CD14-positive monocyte (primary cell): ENCODE data around the gene NFU1. TPM values are rescaled to one million over a fixed set of nuclear protein-coding genes. Genes with fewer than 3 reads are reported as not detected.

Experiments used
- DNase-seq, 3 donors: peaks; one replicate each; pipeline ENCODE4 v3.0.0-alpha.2; 2011 to 2022
- H2AFZ ChIP-seq: 2 replicates; pipeline ENCODE4 v1.6.0; 2012; ENCODE audit warnings: mild to moderate bottlenecking, low read depth, low read length, inconsistent platforms; ENCODE audit not compliant: insufficient read depth, poor library complexity, severe bottlenecking
- H3K27ac ChIP-seq, 2 donors: 1 replicate in 1 of 2; 2 replicates in 1 of 2; pipeline ENCODE4 v1.5.1; 2012 to 2013; ENCODE audit warnings: low read length in 2 of 2, control low read depth in 1 of 2, inconsistent platforms in 1 of 2, low read depth in 1 of 2, mild to moderate bottlenecking in 1 of 2
- H3K27me3 ChIP-seq, 2 donors: one replicate each; pipeline versions ENCODE4 v1.6.0 to v1.6.1; 2011 to 2013; ENCODE audit warnings: low read length in 2 of 2; ENCODE audit not compliant: control insufficient read depth in 2 of 2, insufficient read depth in 2 of 2
- H3K36me3 ChIP-seq, 2 donors: replicated peaks in 1 of 2; 1 replicate in 1 of 2; 2 replicates in 1 of 2; pipeline versions ENCODE4 v1.5.1 to v1.6.1; 2012 to 2013; ENCODE audit warnings: low read length in 2 of 2, control low read depth in 1 of 2, inconsistent platforms in 1 of 2, mild to moderate bottlenecking in 1 of 2; ENCODE audit not compliant: insufficient read depth in 2 of 2, control insufficient read depth in 1 of 2
- H3K4me1 ChIP-seq, 2 donors: 1 replicate in 1 of 2; 2 replicates in 1 of 2; pipeline versions ENCODE4 v1.5.1 to v1.6.1; 2012 to 2013; ENCODE audit warnings: low read length in 2 of 2, control low read depth in 1 of 2, inconsistent platforms in 1 of 2, mild to moderate bottlenecking in 1 of 2, moderate library complexity in 1 of 2; ENCODE audit not compliant: insufficient read depth in 2 of 2, control insufficient read depth in 1 of 2
- H3K4me2 ChIP-seq: replicated peaks from 2 replicates; pipeline ENCODE3; 2012; ENCODE audit warnings: low read length, moderate library complexity, mild to moderate bottlenecking; ENCODE audit not compliant: poor library complexity, severe bottlenecking; ENCODE audit errors: extremely low read depth
- H3K4me3 ChIP-seq, 3 experiments: fragments of 200-600 bp in 1 of 3; sonication (generic) in 1 of 3; replicated peaks in 1 of 3; 1 replicate in 2 of 3; 2 replicates in 1 of 3; pipeline ENCODE4 v1.5.1; 2011 to 2013; ENCODE audit warnings: low read length in 3 of 3, mild to moderate bottlenecking in 3 of 3, control low read depth in 2 of 3, low read depth in 2 of 3, inconsistent platforms in 1 of 3, moderate library complexity in 1 of 3
- H3K79me2 ChIP-seq: 2 replicates; pipeline ENCODE4 v1.6.0; 2012; ENCODE audit warnings: mild to moderate bottlenecking, control low read depth, inconsistent platforms, low read length, moderate library complexity; ENCODE audit not compliant: insufficient read depth
- H3K9ac ChIP-seq: 2 replicates; pipeline ENCODE4 v1.6.0; 2017; ENCODE audit warnings: low read length, mild to moderate bottlenecking; ENCODE audit not compliant: insufficient read depth, poor library complexity, severe bottlenecking
- H3K9me3 ChIP-seq, 2 donors: replicated peaks in 1 of 2; 1 replicate in 1 of 2; 2 replicates in 1 of 2; pipeline versions ENCODE4 v1.5.1 to v1.6.1; 2012 to 2013; ENCODE audit warnings: low read length in 2 of 2, control low read depth in 1 of 2; ENCODE audit not compliant: control insufficient read depth in 1 of 2, insufficient read depth in 1 of 2
- H4K20me1 ChIP-seq: 2 replicates; pipeline ENCODE4 v1.6.0; 2012; ENCODE audit warnings: mild to moderate bottlenecking, low read length, control low read depth, moderate library complexity; ENCODE audit not compliant: insufficient read depth
- H3K27ac Mint-ChIP-seq, 7 donors: one replicate each; pipeline ENCODE4 v1.8.0; 2020; ENCODE audit warnings: mild to moderate bottlenecking in 7 of 7, mixed read lengths in 7 of 7, moderate library complexity in 6 of 7, inconsistent platforms in 2 of 7
- H3K27me3 Mint-ChIP-seq, 3 donors: one replicate each; pipeline ENCODE4 v1.8.0; 2021 to 2022; ENCODE audit warnings: low read depth in 3 of 3, mild to moderate bottlenecking in 3 of 3, mixed read lengths in 3 of 3, moderate library complexity in 3 of 3, inconsistent platforms in 1 of 3
- H3K36me3 Mint-ChIP-seq, 2 donors: one replicate each; pipeline ENCODE4 v1.8.0; 2020; ENCODE audit warnings: mixed read lengths in 2 of 2, inconsistent platforms in 1 of 2, mild to moderate bottlenecking in 1 of 2
- H3K4me1 Mint-ChIP-seq: one replicate; pipeline ENCODE4 v1.8.0; 2020; ENCODE audit warnings: mild to moderate bottlenecking, mixed read lengths
- H3K4me3 Mint-ChIP-seq, 2 donors: one replicate each; pipeline ENCODE4 v1.8.0; 2020; ENCODE audit warnings: mild to moderate bottlenecking in 2 of 2, mixed read lengths in 2 of 2, moderate library complexity in 1 of 2
- H3K9me3 Mint-ChIP-seq, 7 donors: one replicate each; pipeline ENCODE4 v1.8.0; 2020 to 2022; ENCODE audit warnings: mixed read lengths in 7 of 7, mild to moderate bottlenecking in 6 of 7, moderate library complexity in 6 of 7, inconsistent platforms in 2 of 7
- WGBS: methylation state at CpG from one replicate; pipeline ENCODE4 v1.1.5; 2013; ENCODE audit warnings: missing lambda C conversion rate; ENCODE audit not compliant: insufficient coverage; 5-methylcytosine and 5-hydroxymethylcytosine counted together
- intact Hi-C, 2 donors: fragments of 100-400 bp; cut with micrococcal nuclease; formaldehyde crosslinking; loops; one replicate each; pipeline versions ENCODE4 v1.15.0 to v1.15.1; 2023
- polyA plus RNA-seq, 3 donors: library from polyadenylated mRNA; depleted of rRNA in 1 of 3; unstranded in 2 of 3; stranded (reverse) in 1 of 3; fragments of 300-500 nt in 2 of 3; fragments of >200 nt in 1 of 3; fragmentation: Illumina TruSeq in 2 of 3; gene quantifications; 1 replicate in 2 of 3; 2 replicates in 1 of 3; pipeline ENCODE4 v1.2.3, GENCODE V29; 2012 to 2021
- TF ChIP-seq, protein P1 (sequence below): fragments of 200-600 bp; IDR thresholded peaks from one replicate; pipeline ENCODE4 v1.8.0; 2022; ENCODE audit warnings: antibody characterized with exemption, mild to moderate bottlenecking

The NFU1 gene
- polyA plus RNA-seq, 3 donors: 10.5 to 56.1 (median 43.0) TPM

DNA sequence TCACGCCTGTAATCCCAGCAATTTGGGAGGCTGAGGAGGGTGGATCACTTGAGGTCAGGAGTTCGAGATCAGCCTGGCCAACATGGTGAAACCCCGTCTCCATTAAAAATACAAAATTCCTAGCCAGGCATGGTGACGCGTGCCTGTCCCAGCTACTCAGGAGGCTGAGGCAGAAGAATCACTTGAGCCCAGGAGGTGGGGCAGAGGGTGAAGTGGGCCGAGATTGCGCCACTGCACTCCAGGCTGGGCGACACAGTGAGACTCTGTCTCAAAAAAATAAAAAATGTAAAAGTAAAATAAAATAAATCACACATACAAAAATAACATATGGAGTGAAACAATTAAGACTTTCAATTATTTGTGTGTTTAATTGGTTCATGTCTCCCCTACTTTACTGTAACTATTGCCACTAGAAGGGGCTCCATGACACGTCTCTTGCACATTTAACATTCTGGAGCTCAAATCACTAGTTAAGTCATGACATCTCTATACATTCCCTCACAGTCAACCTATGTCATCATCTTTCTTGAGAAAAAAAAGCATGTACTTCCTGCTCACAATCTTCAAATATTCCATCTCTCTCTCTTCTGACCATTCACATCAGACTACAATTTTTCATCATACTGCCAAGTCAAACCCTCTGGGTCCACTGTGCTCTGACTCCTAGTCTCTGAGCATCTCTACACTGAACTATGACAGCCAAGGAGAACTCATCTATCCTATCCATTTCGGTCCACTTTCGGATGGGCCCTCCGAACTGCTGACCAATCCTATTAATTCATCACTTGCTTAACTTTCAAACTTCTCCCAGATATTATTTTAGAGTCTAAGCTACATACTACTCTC lies 56.9 kb downstream of the NFU1 start:
- H3K27ac Mint-ChIP-seq: peak overlapping the region in 4 of 7 donors; percentile 5 to 56 (median 32)
- intact Hi-C loops: loop anchor here in 1 of 2 donors (10.0 kb wide), 1 partner anchor 345 kb away; no protein-coding TSS in a partner anchor

DNA sequence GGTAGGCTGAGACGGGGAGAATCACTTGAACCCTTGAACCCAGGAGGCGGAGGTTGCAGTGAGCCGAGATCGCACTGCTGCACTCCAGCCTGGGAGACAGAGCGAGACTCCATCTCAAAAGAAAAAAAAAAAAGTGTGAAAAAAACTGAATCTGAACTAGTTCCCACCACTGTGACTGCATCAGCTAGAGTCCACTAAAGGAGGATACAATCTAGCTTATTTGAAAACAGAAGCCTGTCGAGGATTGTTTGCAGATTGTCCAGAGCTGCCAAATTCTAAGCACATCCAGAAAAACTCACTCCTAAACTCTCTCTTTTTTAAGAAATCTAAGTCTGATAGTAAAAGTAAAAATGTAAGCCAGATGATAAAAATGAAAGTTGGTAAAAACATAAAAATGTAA lies 60.8 kb downstream of the NFU1 start:
- Mint-ChIP-seq H3K36me3 (peaks cover 19 to 29% of the 10 kb centered on the region in 2 donors), H3K4me3 (no peak overlapping the region), H3K27ac (peak overlapping the region in 1 of 7 donors; percentile 16), H3K27me3 (peaks cover 0 to 1% (median 0%) of the 10 kb centered on the region in 3 donors), H3K4me1 (peaks cover 13% of the 10 kb centered on the region), H3K9me3 (no peaks in the 10 kb centered on the region)
- H3K9me3 ChIP-seq: no peaks in the 10 kb centered on the region
- intact Hi-C loops: no loop called here
- peaks cover 0 to 1% of the 10 kb centered on the region in 2 donors for H3K4me1 ChIP-seq
- no peaks in the 10 kb centered on the region for H3K27me3 ChIP-seq
- TF ChIP-seq, protein P1, sequence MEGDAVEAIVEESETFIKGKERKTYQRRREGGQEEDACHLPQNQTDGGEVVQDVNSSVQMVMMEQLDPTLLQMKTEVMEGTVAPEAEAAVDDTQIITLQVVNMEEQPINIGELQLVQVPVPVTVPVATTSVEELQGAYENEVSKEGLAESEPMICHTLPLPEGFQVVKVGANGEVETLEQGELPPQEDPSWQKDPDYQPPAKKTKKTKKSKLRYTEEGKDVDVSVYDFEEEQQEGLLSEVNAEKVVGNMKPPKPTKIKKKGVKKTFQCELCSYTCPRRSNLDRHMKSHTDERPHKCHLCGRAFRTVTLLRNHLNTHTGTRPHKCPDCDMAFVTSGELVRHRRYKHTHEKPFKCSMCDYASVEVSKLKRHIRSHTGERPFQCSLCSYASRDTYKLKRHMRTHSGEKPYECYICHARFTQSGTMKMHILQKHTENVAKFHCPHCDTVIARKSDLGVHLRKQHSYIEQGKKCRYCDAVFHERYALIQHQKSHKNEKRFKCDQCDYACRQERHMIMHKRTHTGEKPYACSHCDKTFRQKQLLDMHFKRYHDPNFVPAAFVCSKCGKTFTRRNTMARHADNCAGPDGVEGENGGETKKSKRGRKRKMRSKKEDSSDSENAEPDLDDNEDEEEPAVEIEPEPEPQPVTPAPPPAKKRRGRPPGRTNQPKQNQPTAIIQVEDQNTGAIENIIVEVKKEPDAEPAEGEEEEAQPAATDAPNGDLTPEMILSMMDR: no peak
- DNase-seq: no peak
- no peak overlapping the region for H3K27ac ChIP-seq
- no peak overlapping the region for H3K9ac ChIP-seq
- H3K79me2 ChIP-seq: peaks cover 87% of the 10 kb centered on the region
- no peak overlapping the region for H2AFZ ChIP-seq
- H3K4me3 ChIP-seq: no peak overlapping the region
- peaks cover 9 to 20% of the 10 kb centered on the region in 2 donors for H3K36me3 ChIP-seq
- 100% methylated on average over 3 of the region's 6 CpGs for WGBS
- no peak overlapping the region for H3K4me2 ChIP-seq
- H4K20me1 ChIP-seq: peaks cover 50% of the 10 kb centered on the region

More for the DNA sequence above, 56.9 kb downstream of the NFU1 start:
- Histone ChIP-seq H3K4me2 (no peak overlapping the region), H3K9ac (no peak overlapping the region), H3K27ac (peak overlapping the region in 1 of 2 donors; percentile 56), H3K4me1 (peaks cover 6 to 8% of the 10 kb centered on the region in 2 donors), H4K20me1 (peaks cover 50% of the 10 kb centered on the region), H3K27me3 (no peaks in the 10 kb centered on the region), H3K4me3 (no peak overlapping the region), H3K36me3 (no peaks in the 10 kb centered on the region), H2AFZ (no peak overlapping the region), H3K79me2 (peaks cover 100% of the 10 kb centered on the region), H3K9me3 (no peaks in the 10 kb centered on the region)
- TF ChIP-seq, protein P1: no peak
- WGBS: 88% methylated on average over 3 of the region's 12 CpGs
- peaks cover 0 to 2% (median 1%) of the 10 kb centered on the region in 3 donors for H3K27me3 Mint-ChIP-seq
- no peaks in the 10 kb centered on the region for H3K9me3 Mint-ChIP-seq
- no peak overlapping the region for H3K4me3 Mint-ChIP-seq
- peaks cover 8 to 16% of the 10 kb centered on the region in 2 donors for H3K36me3 Mint-ChIP-seq
- no peak for DNase-seq
- H3K4me1 Mint-ChIP-seq: peaks cover 39% of the 10 kb centered on the region
